ENCODE data around the gene SGMS2. TPM values are rescaled to one million over a fixed set of nuclear protein-coding genes. Genes with fewer than 3 reads are reported as not detected.

SGMS2 gene
- total and polyA plus RNA-seq, 9 of the 15 experiments (the other 6 are each of a cell fraction or from before 2014, with no cell fraction given), result 0.07 to 0.25 (median 0.11) TPM; not detected in 5

DNA sequence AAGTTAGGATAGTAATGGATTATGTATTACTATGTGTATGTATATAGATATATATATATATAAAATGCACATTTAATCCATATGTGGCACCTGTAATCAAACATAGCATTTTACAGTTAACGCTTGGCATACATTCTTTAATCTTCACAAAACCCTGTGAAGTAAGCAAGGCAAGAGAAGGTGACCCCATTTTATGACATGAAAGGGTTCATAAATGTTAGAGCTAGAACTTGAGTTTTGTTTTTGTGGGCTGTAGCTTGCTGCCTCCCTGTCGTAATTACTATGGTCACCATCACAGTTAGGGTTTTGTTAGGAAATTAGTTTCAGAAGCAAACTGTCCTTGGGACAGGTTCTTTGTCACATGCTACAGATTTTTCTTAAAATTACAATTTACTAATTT is 92.8 kb downstream of the SGMS2 start:
- Histone ChIP-seq H3K4me1 (replicated peaks in 1 of 2; ENCODE audit: control insufficient read depth in 2 of 2, insufficient read depth in 2 of 2, low read length in 2 of 2) (no peaks in the 10 kb centered on the region), H4K20me1 (replicated peaks; ENCODE audit: control insufficient read depth, insufficient read depth, low read length) (no peaks in the 10 kb centered on the region), H3K27me3 (ENCODE audit: control insufficient read depth in 2 of 2, insufficient read depth in 2 of 2, low read length in 2 of 2) (no peaks in the 10 kb centered on the region; a peak in 1 of 5 replicates), H3K4me2 (ENCODE audit: insufficient read depth, low read length) (no peak overlapping the region), H2AFZ (ENCODE audit: low read depth, low read length) (no peak overlapping the region), H3K79me2 (ENCODE audit: control insufficient read depth, insufficient read depth, low read length) (no peaks in the 10 kb centered on the region), H3K27ac (ENCODE audit: extremely low read depth, low read depth, low read length) (no peak overlapping the region), H3K36me3 (ENCODE audit: control insufficient read depth, insufficient read depth, low read length) (no peaks in the 10 kb centered on the region), H3K9ac (ENCODE audit: insufficient read depth in 1 of 2, low read depth in 2 of 2, low read length in 2 of 2) (no peak overlapping the region), H3K9me3 (replicated peaks; ENCODE audit: control insufficient read depth, insufficient read depth, low read depth, low read length) (no peaks in the 10 kb centered on the region), H3K9me1 (ENCODE audit: control insufficient read depth, insufficient read depth, low read length) (no peaks in the 10 kb centered on the region), H3K4me3 (no peak overlapping the region)
- WGBS (ENCODE audit: insufficient coverage, low coverage, missing lambda C conversion rate), result 8% methylated on average over 2 of the region's 2 CpGs
- no peak for DNase-seq (ENCODE audit: extremely low read depth in 1 of 4, low spot score in 3 of 4)
- POLR2A ChIA-PET, result no interaction called here
- CTCF ChIA-PET (ENCODE audit: low intra/inter-chr PET ratio), result no interaction called here
- in situ Hi-C loops (cut with MboI) (loop anchor here (25.0 kb wide), 1 partner anchor 155 kb away; no protein-coding TSS in a partner anchor), intact Hi-C loops (cut with micrococcal nuclease) (loop anchor here (10.0 kb wide), 1 partner anchor 657 kb away; no protein-coding TSS in a partner anchor)
- ATAC-seq, result no peak
- FAIRE-seq, result no peak
- no peak for TF ChIP-seq MCM2 (IDR thresholded peaks at IDR 0.05; ENCODE audit: low read depth)
- no peak for TF ChIP-seq SNRNP70 (optimal IDR thresholded peaks at IDR 0.05; ENCODE audit: low read depth, low read length)
- TF ChIP-seq NEUROD1 (IDR thresholded peaks at IDR 0.05; ENCODE audit: borderline replicate concordance, low read depth, low read length, partially characterized antibody), result no peak
- TF ChIP-seq, protein P1, sequence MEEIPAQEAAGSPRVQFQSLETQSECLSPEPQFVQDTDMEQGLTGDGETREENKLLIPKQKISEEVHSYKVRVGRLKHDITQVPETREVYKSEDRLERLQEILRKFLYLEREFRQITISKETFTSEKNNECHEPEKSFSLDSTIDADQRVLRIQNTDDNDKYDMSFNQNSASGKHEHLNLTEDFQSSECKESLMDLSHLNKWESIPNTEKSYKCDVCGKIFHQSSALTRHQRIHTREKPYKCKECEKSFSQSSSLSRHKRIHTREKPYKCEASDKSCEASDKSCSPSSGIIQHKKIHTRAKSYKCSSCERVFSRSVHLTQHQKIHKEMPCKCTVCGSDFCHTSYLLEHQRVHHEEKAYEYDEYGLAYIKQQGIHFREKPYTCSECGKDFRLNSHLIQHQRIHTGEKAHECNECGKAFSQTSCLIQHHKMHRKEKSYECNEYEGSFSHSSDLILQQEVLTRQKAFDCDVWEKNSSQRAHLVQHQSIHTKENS (CRISPR knock-in tag; IDR thresholded peaks at IDR 0.05), result no peak
- TF ChIP-seq, protein P2, sequence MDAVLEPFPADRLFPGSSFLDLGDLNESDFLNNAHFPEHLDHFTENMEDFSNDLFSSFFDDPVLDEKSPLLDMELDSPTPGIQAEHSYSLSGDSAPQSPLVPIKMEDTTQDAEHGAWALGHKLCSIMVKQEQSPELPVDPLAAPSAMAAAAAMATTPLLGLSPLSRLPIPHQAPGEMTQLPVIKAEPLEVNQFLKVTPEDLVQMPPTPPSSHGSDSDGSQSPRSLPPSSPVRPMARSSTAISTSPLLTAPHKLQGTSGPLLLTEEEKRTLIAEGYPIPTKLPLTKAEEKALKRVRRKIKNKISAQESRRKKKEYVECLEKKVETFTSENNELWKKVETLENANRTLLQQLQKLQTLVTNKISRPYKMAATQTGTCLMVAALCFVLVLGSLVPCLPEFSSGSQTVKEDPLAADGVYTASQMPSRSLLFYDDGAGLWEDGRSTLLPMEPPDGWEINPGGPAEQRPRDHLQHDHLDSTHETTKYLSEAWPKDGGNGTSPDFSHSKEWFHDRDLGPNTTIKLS (IDR thresholded peaks at IDR 0.05; ENCODE audit: borderline replicate concordance, low read depth), result no peak
- TF ChIP-seq, protein P3, sequence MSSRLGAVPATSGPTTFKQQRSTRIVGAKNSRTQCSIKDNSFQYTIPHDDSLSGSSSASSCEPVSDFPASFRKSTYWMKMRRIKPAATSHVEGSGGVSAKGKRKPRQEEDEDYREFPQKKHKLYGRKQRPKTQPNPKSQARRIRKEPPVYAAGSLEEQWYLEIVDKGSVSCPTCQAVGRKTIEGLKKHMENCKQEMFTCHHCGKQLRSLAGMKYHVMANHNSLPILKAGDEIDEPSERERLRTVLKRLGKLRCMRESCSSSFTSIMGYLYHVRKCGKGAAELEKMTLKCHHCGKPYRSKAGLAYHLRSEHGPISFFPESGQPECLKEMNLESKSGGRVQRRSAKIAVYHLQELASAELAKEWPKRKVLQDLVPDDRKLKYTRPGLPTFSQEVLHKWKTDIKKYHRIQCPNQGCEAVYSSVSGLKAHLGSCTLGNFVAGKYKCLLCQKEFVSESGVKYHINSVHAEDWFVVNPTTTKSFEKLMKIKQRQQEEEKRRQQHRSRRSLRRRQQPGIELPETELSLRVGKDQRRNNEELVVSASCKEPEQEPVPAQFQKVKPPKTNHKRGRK (tag; IDR thresholded peaks at IDR 0.05), result no peak
- TF ChIP-seq MEF2D (tag; conservative IDR thresholded peaks at IDR 0.05; ENCODE audit: low read depth), result no peak
- TF ChIP-seq, protein P4, sequence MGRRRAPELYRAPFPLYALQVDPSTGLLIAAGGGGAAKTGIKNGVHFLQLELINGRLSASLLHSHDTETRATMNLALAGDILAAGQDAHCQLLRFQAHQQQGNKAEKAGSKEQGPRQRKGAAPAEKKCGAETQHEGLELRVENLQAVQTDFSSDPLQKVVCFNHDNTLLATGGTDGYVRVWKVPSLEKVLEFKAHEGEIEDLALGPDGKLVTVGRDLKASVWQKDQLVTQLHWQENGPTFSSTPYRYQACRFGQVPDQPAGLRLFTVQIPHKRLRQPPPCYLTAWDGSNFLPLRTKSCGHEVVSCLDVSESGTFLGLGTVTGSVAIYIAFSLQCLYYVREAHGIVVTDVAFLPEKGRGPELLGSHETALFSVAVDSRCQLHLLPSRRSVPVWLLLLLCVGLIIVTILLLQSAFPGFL (CRISPR knock-in tag; IDR thresholded peaks at IDR 0.05), result no peak
- TF ChIP-seq SRSF9 (IDR thresholded peaks at IDR 0.05; ENCODE audit: borderline replicate concordance, low read depth, low read length), result no peak
- no peak for TF ChIP-seq ELF4 (CRISPR knock-in tag; IDR thresholded peaks at IDR 0.05)
- no TSS peak for BruUV-seq (replicated peaks)
